ENCODE results near the gene SRP54.
"Not testable (repeated sequence)": the region's sequence is repeated elsewhere in the genome, so short reads cannot be mapped to it uniquely, and the experiment has no call there.

Gene SRP54

DNA sequence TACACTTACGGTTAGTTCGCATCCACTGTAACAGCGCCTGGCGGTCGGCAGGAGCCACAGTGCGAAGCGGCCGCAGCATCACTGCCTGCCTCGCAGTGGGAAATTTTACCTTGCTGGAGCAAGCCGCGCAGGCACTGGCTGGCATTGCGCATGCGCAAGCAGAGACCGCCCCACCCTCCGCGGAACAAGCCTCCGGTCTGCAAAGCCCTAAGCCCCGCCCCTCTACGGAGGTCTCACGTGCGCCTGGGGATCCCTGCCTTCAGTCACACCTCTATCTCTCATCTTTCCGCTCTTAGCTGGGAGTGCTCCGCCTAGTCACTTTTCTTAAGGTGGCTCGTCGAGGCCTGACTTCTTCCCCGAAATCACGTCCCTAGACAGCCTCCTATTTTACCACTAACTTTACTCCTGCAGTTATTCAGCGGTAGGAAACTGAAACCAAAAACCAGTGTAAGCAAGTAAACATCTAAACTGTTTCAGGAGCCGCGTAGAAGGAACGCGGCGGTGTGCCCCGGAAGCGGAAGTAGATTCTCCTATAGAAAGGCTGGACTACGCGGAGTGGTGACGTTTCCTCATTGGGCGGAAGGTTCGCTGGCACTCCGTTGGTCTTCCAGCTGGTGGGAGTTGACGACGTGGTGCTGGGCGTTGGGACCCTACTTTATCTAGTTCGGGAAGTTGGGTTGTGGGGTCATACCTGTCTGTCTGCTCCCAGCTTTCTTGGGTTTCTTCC is at the start of gene SRP54:
Gene SRP54 (plus strand): TSS at position 572 of the 727 bp plus-strand sequence. CDS start 13,718 bp downstream, outside the sequence.
- DNase-seq (ENCODE audit: low read depth): peak; percentile 99

DNA sequence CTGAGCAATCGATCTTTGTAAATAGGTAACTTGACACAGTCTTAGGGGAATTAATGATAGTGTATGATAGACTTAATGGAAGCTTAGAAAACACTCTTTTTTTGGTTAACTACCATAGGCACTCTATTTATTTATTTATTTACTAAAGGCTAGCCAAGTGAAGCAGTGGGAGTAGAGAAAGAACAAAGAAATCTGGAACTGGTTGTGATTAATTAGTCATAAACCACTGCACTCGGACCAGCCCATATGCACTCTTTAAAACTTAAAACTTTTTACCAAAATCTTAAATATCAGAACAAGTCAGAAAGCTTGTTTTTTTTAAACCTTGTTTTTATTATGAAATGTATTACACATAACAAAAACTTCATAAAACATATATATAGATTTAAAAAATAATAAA is 49.5 kb upstream of the SRP54 start:
- DNase-seq (ENCODE audit: low read depth): no peak

DNA sequence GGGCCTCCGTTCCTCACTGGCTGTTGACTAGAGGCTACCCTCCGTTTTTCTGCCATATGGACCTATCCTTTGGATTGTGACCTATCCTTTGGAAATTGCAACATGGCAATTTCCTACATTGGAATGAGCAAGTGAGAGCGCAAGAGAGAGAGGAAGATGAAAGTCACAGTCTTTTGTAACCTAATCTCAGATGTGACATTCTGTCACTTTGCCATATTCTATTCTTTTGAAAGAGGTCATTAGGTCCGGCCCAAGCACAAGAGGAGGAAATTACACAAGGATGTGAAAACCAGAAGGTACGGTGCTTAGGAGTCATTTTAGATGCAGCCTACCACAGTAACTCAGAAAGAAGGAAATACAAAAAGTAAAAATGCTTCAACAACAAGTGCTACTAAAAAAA is 47.3 kb upstream of the SRP54 start:
- DNase-seq (ENCODE audit: low read depth): no peak

DNA sequence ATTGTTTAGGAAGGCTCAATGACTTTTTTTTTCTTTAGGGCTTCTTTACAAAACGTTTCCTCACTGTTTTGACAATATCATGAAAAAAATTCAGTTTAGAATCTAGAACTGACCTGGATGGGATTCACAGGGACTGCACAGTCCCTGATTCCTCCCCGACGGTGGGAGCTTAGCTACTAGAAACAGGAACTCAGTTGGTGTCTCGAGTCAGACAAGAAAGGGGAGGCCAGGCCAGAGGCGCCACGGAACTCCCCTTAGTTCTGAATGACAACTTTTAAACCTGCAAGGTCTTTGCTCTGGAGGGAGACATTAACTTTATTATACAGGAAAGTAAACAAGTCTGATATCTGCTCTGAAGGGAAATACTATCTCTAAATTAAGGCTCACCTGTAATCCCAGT is 45.4 kb upstream of the SRP54 start:
- no peak for DNase-seq (ENCODE audit: low read depth)

DNA sequence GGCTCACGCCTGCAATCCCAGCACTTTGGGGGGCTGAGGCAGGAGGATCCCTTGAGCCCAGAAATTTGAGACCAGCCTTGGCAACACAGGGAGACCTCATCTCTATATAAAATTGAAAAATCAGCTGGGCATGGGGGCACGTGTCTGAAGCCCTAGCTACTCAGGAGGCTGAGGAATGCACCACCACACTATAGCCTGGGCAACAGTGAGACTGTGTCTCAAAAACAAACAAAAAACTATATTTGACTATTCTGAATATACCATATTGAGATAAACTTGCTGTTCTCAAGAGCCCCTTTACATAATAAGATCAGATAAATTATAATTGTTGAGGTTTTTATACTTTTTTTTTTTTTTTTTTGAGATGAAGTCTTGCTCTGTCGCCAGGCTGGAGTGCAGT is 44.9 kb upstream of the SRP54 start:
- no peak for DNase-seq (ENCODE audit: low read depth)

DNA sequence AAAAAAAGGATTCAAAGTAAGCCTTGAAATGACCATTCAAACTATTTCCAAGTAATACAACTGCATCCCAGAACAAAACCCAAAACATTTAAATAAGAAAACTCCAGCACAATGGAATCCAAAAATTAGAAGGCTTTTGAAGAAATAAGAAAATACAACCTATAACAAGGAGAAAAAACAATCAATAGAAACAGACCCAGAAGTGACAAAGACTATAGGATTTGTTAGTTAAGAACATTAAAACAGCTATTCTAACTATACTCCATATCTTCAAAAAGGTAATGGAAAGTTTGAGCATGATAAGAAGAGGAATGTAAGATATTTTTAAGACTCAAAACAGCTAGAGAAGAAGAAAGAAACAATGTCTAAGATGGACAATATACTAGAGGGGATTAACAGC is 39.3 kb upstream of the SRP54 start:
- DNase-seq (ENCODE audit: low read depth): no peak

DNA sequence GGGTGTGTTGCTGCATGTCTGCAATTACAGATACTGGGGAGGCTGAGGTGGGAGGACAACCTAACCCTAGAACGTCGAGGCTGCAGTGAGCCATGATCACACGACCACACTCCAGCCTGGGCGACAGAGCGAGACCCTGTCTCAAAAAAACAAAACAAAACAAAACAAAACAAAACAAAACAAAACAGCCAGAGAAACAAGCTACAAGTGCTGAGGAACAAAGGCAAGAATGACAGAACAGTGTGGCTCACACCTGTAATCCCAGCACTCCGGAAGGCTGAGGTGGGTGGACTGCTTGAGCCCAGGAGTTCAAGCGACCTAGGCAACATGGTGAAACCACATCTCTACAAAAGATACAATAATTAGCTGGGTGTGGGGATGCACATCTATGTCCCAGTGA is 38.0 kb upstream of the SRP54 start:
- DNase-seq (ENCODE audit: low read depth): no peak

DNA sequence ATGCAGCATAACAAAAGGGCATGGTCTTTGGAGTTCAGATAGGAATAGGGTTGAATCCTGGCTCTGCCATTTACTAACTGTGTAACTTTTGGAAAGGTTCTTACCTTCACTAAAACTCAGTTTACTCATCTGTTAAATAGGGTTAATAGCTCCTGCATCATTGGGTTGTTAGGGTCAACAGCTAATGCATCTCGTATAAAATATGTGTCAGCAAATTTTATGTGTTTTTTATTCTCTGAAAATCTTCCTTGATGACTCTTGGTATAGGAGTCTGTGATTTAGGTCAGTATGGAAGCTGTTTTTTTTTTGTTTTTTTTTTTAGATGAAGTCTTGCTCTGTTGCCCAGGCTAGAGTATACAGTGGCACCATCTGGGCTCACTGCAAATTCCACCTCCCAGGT is 36.1 kb upstream of the SRP54 start:
- DNase-seq (ENCODE audit: low read depth): no peak

DNA sequence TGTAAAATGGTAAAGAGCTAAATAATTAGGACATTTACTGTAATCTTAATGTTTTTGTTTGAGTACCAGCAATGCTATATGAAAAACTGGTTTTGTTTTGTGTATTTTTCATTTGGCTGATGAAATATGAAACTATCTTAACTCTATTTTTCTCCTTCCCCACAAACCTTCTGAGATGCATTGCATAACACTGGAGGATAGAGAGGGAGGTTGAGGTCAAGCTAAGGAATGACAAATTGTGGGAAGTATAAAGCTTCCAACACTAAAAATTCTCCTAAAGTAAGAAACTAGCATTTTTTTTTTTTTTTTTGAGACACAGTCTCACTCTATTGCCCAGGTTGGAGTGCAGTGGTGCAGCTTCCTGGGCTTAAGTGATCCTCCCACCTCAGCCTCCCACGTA is 31.5 kb upstream of the SRP54 start:
- DNase-seq (ENCODE audit: low read depth): no peak

DNA sequence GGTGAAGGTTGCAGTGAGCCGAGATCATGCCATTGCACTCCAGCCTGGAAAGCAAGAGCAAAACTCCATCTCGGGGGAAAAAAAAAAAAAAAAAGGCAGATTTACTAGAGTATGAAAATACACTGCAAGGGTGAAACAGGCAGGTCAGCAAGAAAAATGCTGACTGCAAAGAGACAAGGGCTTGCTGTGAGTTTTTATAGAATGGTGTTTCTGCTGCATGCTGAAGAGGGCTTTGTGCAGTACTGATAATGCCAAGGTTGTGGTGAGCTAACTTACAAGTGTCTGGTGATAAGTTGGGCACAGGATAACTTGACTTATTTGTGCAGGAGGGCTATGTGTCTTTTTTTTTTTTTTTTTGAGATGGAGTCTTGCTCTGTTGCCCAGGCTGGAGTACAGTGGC is 25.9 kb upstream of the SRP54 start:
- DNase-seq (ENCODE audit: low read depth): no peak

DNA sequence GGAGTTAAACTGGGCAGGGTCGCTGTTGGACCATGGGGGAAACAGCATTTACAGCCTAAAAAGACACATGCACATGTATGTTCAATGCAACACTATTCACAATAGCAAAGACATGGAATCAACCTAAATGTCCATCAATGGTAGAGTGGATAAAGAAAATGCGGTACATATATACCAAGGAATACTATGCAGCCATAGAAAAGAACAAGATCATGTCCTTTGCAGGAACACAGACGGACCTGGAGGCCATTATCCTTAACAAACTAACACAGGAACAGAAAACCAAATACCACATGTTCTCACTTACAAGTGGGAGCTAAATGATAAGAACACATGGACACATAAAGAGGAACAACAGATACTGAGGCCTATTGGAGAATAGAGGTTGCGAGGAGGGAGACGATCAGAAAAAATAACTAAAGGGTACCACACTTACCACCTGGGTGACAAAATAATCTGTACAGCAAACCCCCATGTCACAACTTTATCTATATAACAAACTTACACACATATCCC is 25.0 kb upstream of the SRP54 start:
- no peak for DNase-seq (ENCODE audit: low read depth)

DNA sequence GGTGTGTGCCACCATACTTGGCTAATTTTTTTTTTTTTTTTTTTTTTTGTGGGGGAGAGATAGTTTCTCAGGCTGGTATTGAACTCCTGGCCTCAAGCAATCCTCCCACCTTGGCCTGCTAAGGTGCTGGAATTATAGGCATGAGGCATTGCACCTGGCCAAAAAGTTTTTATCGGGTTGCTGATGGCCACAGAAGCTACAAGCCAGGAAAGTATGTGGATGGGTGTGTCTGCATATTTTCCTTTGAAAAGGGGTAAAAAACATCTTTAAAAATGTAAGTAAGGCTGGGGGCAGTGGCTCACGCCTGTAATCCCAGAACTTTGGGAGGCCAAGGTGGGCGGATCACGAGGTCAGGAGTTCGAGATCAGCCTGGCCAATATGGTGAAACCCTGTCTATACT is 20.7 kb upstream of the SRP54 start:
- not testable (repeated sequence) for DNase-seq (ENCODE audit: low read depth)

DNA sequence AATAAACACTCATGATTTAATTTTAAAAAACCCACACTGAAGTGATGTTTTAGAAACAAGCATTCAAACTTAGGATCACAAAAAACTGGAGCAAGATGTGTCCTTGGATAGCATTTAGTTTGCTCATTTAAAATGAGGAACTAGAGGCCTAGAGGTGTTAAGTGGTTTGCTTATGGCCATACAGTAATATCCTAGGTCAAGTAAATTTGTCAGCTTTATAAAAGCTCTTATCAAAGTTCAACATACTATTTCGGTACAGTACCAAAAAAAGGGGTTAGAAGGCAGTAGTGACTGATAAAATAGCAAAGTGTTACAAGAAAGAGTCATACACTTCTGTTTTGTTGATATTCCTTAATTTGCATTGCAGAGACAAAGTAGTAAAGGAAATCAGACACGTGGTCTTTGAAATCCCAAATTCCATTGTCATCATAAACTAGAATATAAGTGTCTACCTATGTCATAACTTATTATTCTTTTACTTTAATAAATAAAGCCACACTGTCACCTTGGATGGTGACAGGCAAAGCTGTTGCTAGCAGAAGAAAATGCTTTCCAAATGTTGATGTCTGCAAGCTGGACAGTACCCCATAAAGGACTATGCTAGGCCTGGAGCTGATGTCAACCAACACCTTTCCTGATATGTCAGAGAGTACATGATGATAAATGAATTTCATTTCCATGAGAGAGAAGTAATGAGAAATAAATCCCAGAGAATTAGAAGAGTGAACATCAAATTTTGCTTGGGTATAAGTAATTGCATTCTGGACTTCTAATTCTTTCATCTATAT is 17.6 kb upstream of the SRP54 start:
- no peak for DNase-seq (ENCODE audit: low read depth)

DNA sequence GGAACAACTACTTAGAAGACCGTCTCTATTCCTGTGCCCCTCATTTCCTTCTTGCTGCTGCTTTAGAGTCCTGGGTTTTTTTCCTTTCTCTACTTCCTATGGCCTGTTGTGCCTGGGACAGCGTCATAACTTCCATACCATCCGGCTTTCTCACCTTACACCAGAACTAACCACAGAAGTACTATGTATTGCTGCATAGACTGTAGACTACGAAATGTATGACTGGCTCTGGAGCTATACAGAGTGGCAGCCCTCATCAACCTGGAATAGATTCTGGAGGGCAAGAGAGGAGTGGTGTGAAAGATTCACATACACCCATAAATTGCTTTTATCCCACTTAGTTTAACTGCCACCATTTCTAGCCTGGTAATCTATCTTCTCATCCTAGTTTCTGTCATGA is 16.9 kb upstream of the SRP54 start:
- no peak for DNase-seq (ENCODE audit: low read depth)

DNA sequence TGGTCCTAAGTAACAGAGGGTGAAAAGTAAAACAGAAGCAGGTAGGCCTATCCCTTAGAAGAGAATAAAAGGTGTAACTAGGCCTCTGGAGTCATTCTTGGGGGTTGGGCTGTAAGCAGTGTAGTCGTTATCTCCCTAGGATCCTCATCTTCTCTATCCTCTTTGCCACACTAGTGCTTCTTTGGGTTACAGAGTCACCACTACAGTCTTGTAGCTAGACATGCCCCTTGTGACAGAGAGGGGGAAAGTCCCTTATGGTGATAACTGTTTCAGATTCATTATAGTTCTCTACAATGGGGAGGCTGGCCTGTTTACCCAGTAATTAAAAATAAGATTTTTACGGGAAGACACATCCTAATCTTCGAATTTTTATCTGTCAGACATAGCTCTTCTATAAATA is 16.4 kb upstream of the SRP54 start:
- DNase-seq (ENCODE audit: low read depth): no peak

DNA sequence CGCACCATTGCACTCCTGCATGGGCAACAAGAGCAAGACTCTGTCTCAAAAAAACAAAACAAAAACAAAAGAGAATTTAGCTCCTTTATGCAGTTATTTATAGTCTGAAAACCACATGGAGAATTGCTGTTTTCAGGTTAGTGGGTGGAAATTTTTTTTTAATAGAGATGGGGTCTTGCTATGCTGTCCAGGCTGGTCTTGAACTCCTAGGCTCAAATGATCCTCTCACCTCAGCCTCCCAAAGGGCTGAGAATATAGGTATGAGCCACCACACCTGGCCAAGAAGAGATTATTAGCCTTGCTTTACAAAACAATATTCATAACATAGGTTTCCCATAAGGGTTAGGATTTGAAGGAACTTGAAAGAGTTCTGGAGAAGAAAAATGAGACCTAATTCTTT is 12.1 kb upstream of the SRP54 start:
- DNase-seq (ENCODE audit: low read depth): no peak

DNA sequence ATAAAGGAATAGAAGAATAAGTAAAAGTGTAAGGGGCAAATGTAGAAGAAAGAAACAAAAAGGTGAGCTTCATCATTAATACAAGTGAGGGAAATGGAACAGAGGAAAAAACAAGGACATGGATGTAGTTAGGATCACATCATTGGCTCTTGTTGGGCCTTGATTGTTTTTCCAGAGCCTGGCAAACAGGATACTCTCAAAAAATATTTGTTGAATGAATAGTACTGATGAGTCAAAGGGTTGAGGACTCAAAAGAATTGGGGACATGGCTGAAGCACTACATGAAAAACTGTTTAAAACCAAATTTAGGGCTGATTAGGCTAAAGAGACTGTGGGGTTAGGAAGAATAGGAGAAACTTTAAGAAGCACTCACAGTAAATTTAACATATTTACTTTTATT is 11.4 kb upstream of the SRP54 start:
- no peak for DNase-seq (ENCODE audit: low read depth)

DNA sequence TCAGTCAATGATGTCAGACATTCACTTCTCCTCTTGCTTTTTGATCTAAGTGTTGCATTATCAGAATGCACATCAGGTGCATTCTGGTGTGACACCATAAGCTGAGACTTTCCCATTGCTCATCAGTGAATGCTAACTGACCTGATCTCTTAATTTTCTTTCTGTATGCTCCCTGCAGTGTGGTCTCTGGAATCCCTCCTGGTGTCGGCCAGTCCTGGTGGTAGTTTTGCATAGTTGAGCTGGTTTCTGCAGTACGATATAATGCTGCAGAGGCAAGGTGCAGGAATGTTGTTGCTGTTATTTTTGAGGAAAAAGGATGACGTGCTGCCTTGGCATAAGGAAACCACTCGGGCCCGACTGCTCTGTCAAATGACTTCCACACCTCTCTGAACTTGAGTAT is 11.0 kb upstream of the SRP54 start:
- no peak for DNase-seq (ENCODE audit: low read depth)

DNA sequence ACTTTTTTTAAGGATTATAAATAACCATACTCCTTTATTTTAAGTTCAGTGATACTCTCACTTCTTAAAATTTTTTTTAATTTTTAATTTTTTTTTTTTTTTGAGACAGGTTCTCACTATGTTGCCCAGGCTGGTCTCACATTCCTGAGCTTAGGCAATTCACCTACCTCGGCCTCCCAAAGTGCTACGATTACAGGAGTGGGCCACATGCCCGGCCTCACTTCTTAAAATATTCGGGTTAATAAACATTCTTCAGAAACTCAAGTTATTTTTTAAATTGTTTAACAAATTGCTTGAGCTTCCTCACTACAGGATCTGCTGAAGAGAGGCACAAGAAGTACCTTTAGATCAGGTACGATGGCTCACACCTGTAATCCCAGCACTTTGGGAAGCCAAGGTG is 4.3 kb upstream of the SRP54 start:
- DNase-seq (ENCODE audit: low read depth): no peak

DNA sequence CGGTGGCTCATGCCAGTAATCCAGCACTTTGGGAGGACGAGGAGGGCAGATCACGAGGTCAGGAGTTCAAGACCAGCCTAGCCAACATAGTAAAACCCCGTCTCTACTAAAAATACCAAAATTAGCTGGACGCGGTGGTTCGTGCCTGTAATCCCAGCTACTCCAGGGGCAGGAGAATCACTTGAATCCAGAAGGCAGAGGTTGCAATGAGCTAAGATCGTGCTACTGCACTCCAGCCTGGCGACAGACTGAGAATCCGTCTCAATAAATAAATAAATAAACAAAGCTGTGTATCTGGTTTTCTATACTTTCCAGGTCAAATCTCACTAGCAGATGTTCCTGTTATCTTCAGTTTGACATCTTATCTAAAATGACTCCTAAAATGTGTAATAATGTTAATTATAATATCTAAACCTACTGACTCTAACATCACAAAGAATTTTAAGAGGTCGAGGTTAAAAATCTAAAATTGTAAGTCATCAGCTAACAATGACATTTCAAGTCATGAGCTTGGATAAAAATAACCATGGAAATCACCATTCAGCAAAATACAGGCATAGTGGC is 2.4 kb upstream of the SRP54 start:
- DNase-seq (ENCODE audit: low read depth): no peak

DNA sequence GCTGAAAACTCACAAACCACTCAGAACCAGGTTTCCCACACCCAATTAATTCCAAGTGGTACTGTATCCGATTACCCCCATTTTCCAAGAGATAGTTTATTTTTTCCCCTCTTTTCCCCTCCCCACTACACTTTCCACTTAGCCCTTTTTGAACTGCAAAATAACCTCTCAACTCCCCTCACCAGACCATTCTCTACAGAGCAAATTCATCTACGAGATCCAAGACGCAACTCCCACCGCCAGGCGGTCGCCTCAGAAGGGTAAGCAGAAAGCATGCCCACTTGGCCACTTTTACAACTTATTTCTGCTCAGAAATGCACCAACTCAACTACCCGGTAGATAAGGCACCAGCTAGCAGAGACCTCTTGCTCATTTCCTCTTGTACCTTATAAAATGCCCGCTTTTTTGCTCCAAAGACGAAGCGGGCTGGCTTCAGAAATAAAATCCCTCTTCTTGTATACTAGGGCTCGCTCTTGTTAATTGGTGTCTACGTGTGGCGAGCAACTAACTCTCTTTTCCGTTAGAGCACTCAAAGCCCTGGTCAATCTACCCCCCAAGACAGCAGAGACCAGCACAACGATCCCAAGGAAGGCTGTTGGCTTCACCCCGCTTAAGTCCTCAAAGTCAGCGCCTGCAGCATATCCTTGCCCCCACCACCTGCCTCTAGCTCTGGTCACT is 910 bp upstream of the SRP54 start:
- peak; percentile 7 for DNase-seq (ENCODE audit: low read depth)

DNA sequence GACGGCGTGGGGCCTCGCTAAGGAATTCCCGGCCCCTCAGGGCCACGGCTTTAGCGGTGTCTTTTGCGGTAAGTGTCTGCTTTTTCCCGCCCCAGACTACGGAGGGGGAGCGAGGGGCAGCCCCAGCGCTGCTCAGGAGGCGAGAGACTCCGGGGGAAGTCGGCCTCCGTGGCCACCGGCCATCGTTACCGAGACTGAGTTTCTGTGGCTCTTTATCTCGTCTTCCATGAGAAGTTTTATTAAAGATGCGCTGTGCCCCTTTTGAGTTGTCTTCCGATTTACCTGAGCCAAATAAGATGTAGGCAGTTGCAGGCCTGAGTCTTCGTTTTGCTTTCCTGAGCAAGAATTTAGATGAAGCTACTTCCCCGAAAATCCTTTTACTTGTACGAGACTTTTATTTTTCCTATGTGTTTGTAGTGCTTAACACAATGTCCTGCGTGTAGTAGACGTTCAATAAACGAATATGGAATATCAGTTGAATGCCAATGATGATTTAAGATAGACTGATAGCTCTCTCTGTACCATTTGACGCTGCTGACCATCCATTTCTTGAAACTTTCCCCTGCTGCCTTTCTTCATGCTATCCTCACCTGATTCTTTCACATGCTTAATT is 462 bp downstream of the SRP54 start:
- DNase-seq (ENCODE audit: low read depth): no peak
